NB4 (cell line): ENCODE results near the gene STK32B.

ENCODE experiments used
- CTCF ChIP-seq: IDR thresholded peaks from one replicate; pipeline ENCODE4 v1.5.1; 2012; ENCODE audit warnings: low read depth, low read length
- MAX ChIP-seq: IDR thresholded peaks from 2 replicates; pipeline ENCODE4 v1.6.1; 2011; ENCODE audit warnings: low read depth, low read length
- MYC ChIP-seq: IDR thresholded peaks from 2 replicates; pipeline ENCODE4 v1.6.1; 2011; ENCODE audit warnings: low read depth, low read length
- POLR2A ChIP-seq: IDR thresholded peaks from 2 replicates; pipeline ENCODE4 v1.6.1; 2011; ENCODE audit warnings: mild to moderate bottlenecking; ENCODE audit not compliant: insufficient read length; ENCODE audit errors: extremely low read depth

- no peak for TF ChIP-seq CTCF
- no peak for TF ChIP-seq MAX
- no peak for TF ChIP-seq POLR2A
- no peak for TF ChIP-seq MYC
Measured at GRCh38 chr4:5009796-5010195, 41.5 kb upstream of the STK32B start.
